DMS153 treated with DMSO at 0.1 percent for 48 hours (cell line): ENCODE measurements around the gene NYAP1.
A peak's percentile ranks its signal among the peaks of the same experiment; 100 is the strongest.
"Not testable (repeated sequence)": the region's sequence is repeated elsewhere in the genome, so short reads cannot be mapped to it uniquely, and the experiment has no call there.

ENCODE experiments used
- DNase-seq: peaks from one replicate; lab custom pipeline; 2025; ENCODE audit not compliant: unreplicated experiment; lab: John Stamatoyannopoulos, UW

NYAP1 gene

GRCh38 chr7:100509231-100509630, 25.5 kb downstream of the NYAP1 start:
- no peak for DNase-seq

- no peak for DNase-seq
These were observed 26.9 kb downstream of the NYAP1 start for GRCh38 chr7:100510437-100511239.

- DNase-seq = no peak
These were observed 29.6 kb downstream of the NYAP1 start for GRCh38 chr7:100513212-100513810.

GRCh38 chr7:100515072-100515532, 31.4 kb downstream of the NYAP1 start:
- no peak for DNase-seq

GRCh38 chr7:100516135-100516812, 32.5 kb downstream of the NYAP1 start:
- no peak for DNase-seq

GRCh38 chr7:100517305-100517704, 33.6 kb downstream of the NYAP1 start:
- no peak for DNase-seq

- no peak for DNase-seq
These were observed 35.9 kb downstream of the NYAP1 start for GRCh38 chr7:100519580-100519979.

GRCh38 chr7:100520138-100520537, 36.4 kb downstream of the NYAP1 start:
- DNase-seq = no peak

GRCh38 chr7:100521076-100521475, 37.3 kb downstream of the NYAP1 start:
- DNase-seq = no peak

GRCh38 chr7:100521909-100522593, 38.3 kb downstream of the NYAP1 start:
- not testable (repeated sequence) for DNase-seq

- not testable (repeated sequence) for DNase-seq
These were observed 39.5 kb downstream of the NYAP1 start for GRCh38 chr7:100523192-100523591.

GRCh38 chr7:100528108-100528866, 44.6 kb downstream of the NYAP1 start:
- not testable (repeated sequence) for DNase-seq

- DNase-seq = no peak
These were observed 48.7 kb downstream of the NYAP1 start for GRCh38 chr7:100532165-100533022.

GRCh38 chr7:100535982-100536381, 52.3 kb downstream of the NYAP1 start:
- DNase-seq = not testable (repeated sequence)

GRCh38 chr7:100536695-100537094, 53.0 kb downstream of the NYAP1 start:
- DNase-seq = not testable (repeated sequence)

- DNase-seq = no peak
These were observed 54.6 kb downstream of the NYAP1 start for GRCh38 chr7:100538348-100538653.

- peak; percentile 97 for DNase-seq
These were observed 55.1 kb downstream of the NYAP1 start, which contains the start of gene AGFG2 for GRCh38 chr7:100538654-100539435. Gene AGFG2, plus strand, starts transcription at chr7:100539203. Its CDS starts 144 bp downstream, at chr7:100539347.

- DNase-seq = no peak
These were observed 55.8 kb downstream of the NYAP1 start for GRCh38 chr7:100539436-100540006.
